A549 (cell line): ENCODE results near the gene MOV10. TPM values are rescaled to one million over a fixed set of nuclear protein-coding genes. Genes with fewer than 3 reads are reported as not detected.

ENCODE experiments used
- ATAC-seq, 2 experiments: fragments of 200-7000 bp in 1 of 2; fragments of >200 bp in 1 of 2; cut with Nextera tagmentation in 1 of 2; cut with Tn5 transposase in 1 of 2; 3 replicates each; pipeline versions ENCODE4 v1.8.0 to v1.9.1; 2018 to 2020; ENCODE audit warnings: mild to moderate bottlenecking in 1 of 2, moderate library complexity in 1 of 2
- CTCF ChIA-PET: fragments of 300-600 bp; sonication (Branson Sonifier 250); formaldehyde crosslinking; extraction: SDS; loops from one replicate; lab custom pipeline; 2021; ENCODE audit warnings: antibody characterized with exemption, inconsistent platforms; lab: Yijun Ruan, JAX
- POLR2A ChIA-PET: fragments of 350-600 bp; formaldehyde crosslinking; extraction: SDS; loops from one replicate; lab custom pipeline; 2021; ENCODE audit warnings: antibody characterized with exemption, inconsistent platforms; lab: Yijun Ruan, JAX
- DNase-seq, 2 experiments: peaks; one replicate each; pipeline versions ENCODE4 v3.0.0 to v3.0.0-alpha.2; 2011 to 2016; ENCODE audit warnings: low read depth in 1 of 2, low spot score in 1 of 2
- FAIRE-seq: peaks from 2 replicates; lab custom pipeline; 2011; peaks lifted over from hg19 to GRCh38; lab: Jason Lieb, UNC
- H3K27ac ChIP-seq, 2 experiments: fragments of >200 bp; sonication (Bioruptor Twin); formaldehyde crosslinking; 3 replicates each; pipeline ENCODE4 v1.5.1; 2016 to 2017
- H3K4me1 ChIP-seq: fragments of >200 bp; sonication (Bioruptor Twin); formaldehyde crosslinking; 3 replicates; pipeline ENCODE4 v1.6.1; 2016
- H3K4me2 ChIP-seq: fragments of >200 bp; sonication (Bioruptor Twin); formaldehyde crosslinking; 3 replicates; pipeline ENCODE4 v1.6.1; 2016
- H3K4me3 ChIP-seq: fragments of >200 bp; sonication (Bioruptor Twin); formaldehyde crosslinking; 3 replicates; pipeline ENCODE4 v1.5.1; 2016
- H3K9me3 ChIP-seq: fragments of >200 bp; sonication (Bioruptor Twin); formaldehyde crosslinking; 3 replicates; pipeline ENCODE4 v1.6.1; 2016
- BHLHE40 ChIP-seq: IDR thresholded peaks from 2 replicates; pipeline ENCODE4 v1.6.1; 2012; ENCODE audit warnings: low read depth, low read length, inconsistent platforms
- CEBPB ChIP-seq, 2 experiments: fragments of >200 bp in 1 of 2; sonication (Bioruptor Twin) in 1 of 2; formaldehyde crosslinking in 1 of 2; IDR thresholded peaks; 2 replicates each; pipeline ENCODE4 v1.6.1; 2012 to 2016
- E2F6 ChIP-seq: IDR thresholded peaks from 2 replicates; pipeline ENCODE4 v1.6.1; 2012; ENCODE audit warnings: low read depth, borderline replicate concordance
- EHF ChIP-seq: fragments of 250-450 bp; sonication (Bioruptor Pico); IDR thresholded peaks from 2 replicates; pipeline ENCODE4 v1.5.0; 2020; ENCODE audit warnings: mild to moderate bottlenecking
- EHMT2 ChIP-seq: fragments of 200-600 bp; sonication (generic); IDR thresholded peaks from 2 replicates; pipeline ENCODE4 v1.6.1; 2016; ENCODE audit warnings: antibody characterized with exemption, low read depth, mild to moderate bottlenecking, moderate library complexity
- ELK1 ChIP-seq: fragments of 150-350 bp; IDR thresholded peaks from 2 replicates; pipeline ENCODE4 v1.6.1; 2014; ENCODE audit warnings: low read depth, mild to moderate bottlenecking, low read length
- FOSL2 ChIP-seq, 2 experiments: fragments of 450-650 bp in 1 of 2; fragments of >200 bp in 1 of 2; sonication (Bioruptor Twin) in 1 of 2; formaldehyde crosslinking; IDR thresholded peaks; 2 replicates each; pipeline versions ENCODE4 v1.5.0 to v1.6.1; 2016 to 2020; ENCODE audit warnings: mild to moderate bottlenecking in 1 of 2, moderate library complexity in 1 of 2
- FOXS1 ChIP-seq: fragments of 250-450 bp; sonication (Bioruptor Pico); IDR thresholded peaks from 2 replicates; pipeline ENCODE4 v1.5.0; 2020; ENCODE audit warnings: mild to moderate bottlenecking, moderate library complexity
- HDAC2 ChIP-seq: fragments of 200-600 bp; sonication (generic); IDR thresholded peaks from 2 replicates; pipeline ENCODE4 v1.6.1; 2016
- HOXB13 ChIP-seq: fragments of 250-450 bp; sonication (Bioruptor Pico); IDR thresholded peaks from 2 replicates; pipeline ENCODE4 v1.5.0; 2020; ENCODE audit warnings: low read depth, mild to moderate bottlenecking, moderate library complexity
- JUN ChIP-seq, 2 experiments: fragments of >200 bp; sonication (Bioruptor Twin); formaldehyde crosslinking; IDR thresholded peaks; 2 replicates in 1 of 2; 3 replicates in 1 of 2; pipeline ENCODE4 v1.6.1; 2016 to 2017
- MAZ ChIP-seq: fragments of 150-350 bp; IDR thresholded peaks from 2 replicates; pipeline ENCODE4 v1.6.1; 2014; ENCODE audit warnings: antibody characterized with exemption, low read depth, low read length, borderline replicate concordance
- NPAS2 ChIP-seq: fragments of 250-450 bp; sonication (Bioruptor Pico); IDR thresholded peaks from 2 replicates; pipeline ENCODE4 v1.8.0; 2022; ENCODE audit warnings: mild to moderate bottlenecking, moderate library complexity, borderline replicate concordance
- NR3C1 ChIP-seq: fragments of >200 bp; sonication (Bioruptor Twin); formaldehyde crosslinking; IDR thresholded peaks from 3 replicates; pipeline ENCODE4 v1.6.1; 2017
- POLR2AphosphoS2 ChIP-seq: conservative IDR thresholded peaks from 2 replicates; pipeline ENCODE4 v1.6.1; 2012; ENCODE audit warnings: low read length, improper control_type of control experiment, inconsistent platforms
- RAD21 ChIP-seq, 2 experiments: fragments of >200 bp in 1 of 2; sonication (Bioruptor Twin) in 1 of 2; formaldehyde crosslinking in 1 of 2; IDR thresholded peaks in 1 of 2; conservative IDR thresholded peaks in 1 of 2; 2 replicates in 1 of 2; 3 replicates in 1 of 2; pipeline ENCODE4 v1.6.1; 2012 to 2018; ENCODE audit warnings: inconsistent platforms in 1 of 2
- RARB ChIP-seq: fragments of 250-450 bp; sonication (Bioruptor Pico); IDR thresholded peaks from 2 replicates; pipeline ENCODE4 v1.8.0; 2021; ENCODE audit warnings: mild to moderate bottlenecking, moderate library complexity
- RCOR1 ChIP-seq: fragments of 150-350 bp; IDR thresholded peaks from 2 replicates; pipeline ENCODE4 v1.6.1; 2014; ENCODE audit warnings: antibody characterized with exemption, low read length, low read depth
- REST ChIP-seq: fragments of 200-600 bp; sonication (generic); IDR thresholded peaks from 2 replicates; pipeline ENCODE4 v1.6.1; 2016; ENCODE audit warnings: antibody characterized with exemption, mild to moderate bottlenecking, moderate library complexity
- RFX5 ChIP-seq: fragments of 450-650 bp; IDR thresholded peaks from 2 replicates; pipeline ENCODE4 v1.7.1; 2014; ENCODE audit warnings: antibody characterized with exemption, mild to moderate bottlenecking, moderate library complexity
- SMC3 ChIP-seq: fragments of >200 bp; sonication (Bioruptor Twin); formaldehyde crosslinking; IDR thresholded peaks from 3 replicates; pipeline ENCODE4 v1.6.1; 2018; ENCODE audit warnings: inconsistent platforms
- SREBF2 ChIP-seq: fragments of 450-650 bp; IDR thresholded peaks from 2 replicates; pipeline ENCODE4 v1.6.1; 2014; ENCODE audit warnings: mild to moderate bottlenecking, moderate library complexity
- TFCP2L1 ChIP-seq: fragments of 250-450 bp; sonication (Bioruptor Pico); IDR thresholded peaks from 2 replicates; pipeline ENCODE4 v1.5.0; 2021; ENCODE audit warnings: mild to moderate bottlenecking
- ZFP36 ChIP-seq: fragments of 450-650 bp; IDR thresholded peaks from 2 replicates; pipeline ENCODE4 v1.6.1; 2014; ENCODE audit warnings: borderline replicate concordance; ENCODE audit not compliant: partially characterized antibody
- ZNF302 ChIP-seq: fragments of 250-450 bp; sonication (Bioruptor Pico); IDR thresholded peaks from 2 replicates; pipeline ENCODE4 v1.9.0; 2021; ENCODE audit warnings: inconsistent platforms, mild to moderate bottlenecking, moderate library complexity
- WGBS: methylation state at CpG from one replicate; pipeline ENCODE4 v1.1.6; 2017; ENCODE audit errors: missing lambda C conversion rate; 5-methylcytosine and 5-hydroxymethylcytosine counted together
- polyA plus RNA-seq, 4 experiments: library from polyadenylated mRNA; depleted of rRNA in 3 of 4; stranded (reverse); fragments of >200 nt; fragmentation: RNase III in 1 of 4; extraction: RNeasy Plus Mini Kit Qiagen cat#74134 plus additional on column Dnase treatment in 1 of 4; gene quantifications; 2 replicates in 3 of 4; 3 replicates in 1 of 4; pipeline ENCODE4 v1.2.3, GENCODE V29; 2011 to 2017

MOV10 gene
- polyA plus RNA-seq, 2 of the 4 experiments (the other 2 are of a cell fraction): 27.3 to 37.3 TPM

- no peak for ATAC-seq
- Histone ChIP-seq H3K4me3 (no peak overlapping the region), H3K4me2 (no peak overlapping the region), H3K27ac (no peak overlapping the region), H3K9me3 (no peaks in the 10 kb centered on the region), H3K4me1 (no peaks in the 10 kb centered on the region)
- no peak for DNase-seq
- WGBS: 87% methylated on average over 5 of the region's 5 CpGs
- ChIA-PET POLR2A (no interaction called here), CTCF (interaction anchor here (2.7 kb wide), 1 partner anchor 11 kb away, joined by 10 read pairs; the partner anchor contains the start of gene MOV10)
- FAIRE-seq: no peak
- TF ChIP-seq RFX5: no peak
- no peak for TF ChIP-seq E2F6
- TF ChIP-seq BHLHE40: no peak
- TF ChIP-seq POLR2AphosphoS2: no peak
- no peak for TF ChIP-seq ELK1
- no peak for TF ChIP-seq ZFP36
- no peak for TF ChIP-seq ZNF302
- no peak for TF ChIP-seq SREBF2
- no peak for TF ChIP-seq RAD21 (conservative IDR thresholded peaks at IDR 0.05 in 1 of 2, IDR thresholded peaks at IDR 0.05 in 1 of 2)
- no peak for TF ChIP-seq JUN (IDR thresholded peaks at IDR 0.05)
- no peak for TF ChIP-seq EHMT2
- TF ChIP-seq FOSL2 (IDR thresholded peaks at IDR 0.05): no peak
- TF ChIP-seq FOSL2 (CRISPR knock-in tag; IDR thresholded peaks at IDR 0.05): no peak
- TF ChIP-seq MAZ: no peak
- TF ChIP-seq NPAS2 (CRISPR knock-in tag): no peak
- TF ChIP-seq SMC3: no peak
- no peak for TF ChIP-seq NR3C1
- no peak for TF ChIP-seq EHF (CRISPR knock-in tag)
- no peak for TF ChIP-seq CEBPB (IDR thresholded peaks at IDR 0.05)
Measured at GRCh38 chr1:112685913-112686312, 11.5 kb downstream of the MOV10 start.

GRCh38 chr1:112686417-112686816 is 12.0 kb downstream of the MOV10 start:
- TF ChIP-seq RARB (CRISPR knock-in tag): no peak
- TF ChIP-seq RCOR1: no peak
- no peak for TF ChIP-seq HDAC2
- TF ChIP-seq, all 56 proteins: peak for 0
- no peak for ATAC-seq
- FAIRE-seq: no peak
- no peaks in the 10 kb centered on the region for H3K9me3 ChIP-seq
- CTCF ChIA-PET: no interaction called here
- 48% methylated on average over 3 of the region's 3 CpGs for WGBS
- H3K4me2 ChIP-seq: no peak overlapping the region
- no peak overlapping the region for H3K27ac ChIP-seq
- POLR2A ChIA-PET: no interaction called here
- H3K4me1 ChIP-seq: no peaks in the 10 kb centered on the region
- DNase-seq: no peak
- no peak overlapping the region for H3K4me3 ChIP-seq

- no peak overlapping the region for H3K4me2 ChIP-seq
- H3K4me1 ChIP-seq: no peaks in the 10 kb centered on the region
- POLR2A ChIA-PET: no interaction called here
- no peak for FAIRE-seq
- TF ChIP-seq CEBPB (IDR thresholded peaks at IDR 0.05): no peak
- TF ChIP-seq HOXB13: no peak
- TF ChIP-seq TFCP2L1 (CRISPR knock-in tag): no peak
- no peak for TF ChIP-seq REST
- no peak for TF ChIP-seq EHMT2
- TF ChIP-seq FOXS1 (CRISPR knock-in tag): no peak
- CTCF ChIA-PET: no interaction called here
- H3K4me3 ChIP-seq: no peak overlapping the region
- H3K9me3 ChIP-seq: no peaks in the 10 kb centered on the region
- ATAC-seq: no peak
- H3K27ac ChIP-seq: no peak overlapping the region
- DNase-seq: no peak
- 87% methylated on average over 4 of the region's 4 CpGs for WGBS
Measured at GRCh38 chr1:112686835-112687234, 12.4 kb downstream of the MOV10 start.
